Measurements from ENCODE around the gene EXOC7. TPM values are rescaled to one million over a fixed set of nuclear protein-coding genes. Genes with fewer than 3 reads are reported as not detected.

EXOC7 gene
- total RNA-seq, 4 donors from 2014 or later, result 51.7 to 87.3 (median 75.1) TPM

DNA sequence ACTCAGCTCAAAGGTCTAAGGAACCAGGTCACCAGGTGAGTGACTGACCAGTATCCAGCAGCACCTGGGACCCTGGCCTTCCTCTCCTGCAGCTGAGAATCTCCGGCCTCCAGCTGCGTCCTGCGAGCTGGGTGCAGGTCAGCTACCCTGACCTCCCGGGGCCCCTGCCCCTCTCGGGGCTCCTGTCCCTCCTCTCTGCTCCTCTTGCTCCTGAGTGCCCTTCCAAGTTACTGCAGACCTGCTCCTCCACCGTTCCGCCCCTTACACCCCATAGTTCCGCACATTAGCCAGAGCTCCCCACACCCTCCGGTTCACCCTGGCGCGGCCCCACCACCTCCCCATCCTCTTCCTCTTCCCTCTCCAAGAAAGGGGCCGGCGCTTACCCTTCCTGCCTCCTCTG, 26.9 kb upstream of the EXOC7 start:
- no peaks in the 10 kb centered on the region for H3K9me3 ChIP-seq
- DNase-seq (ENCODE audit: low spot score in 2 of 2), result no peak
- WGBS, 2 donors, result 49 to 55% methylated on average over 12 to 13 of the region's 13 CpGs
- H3K27me3 ChIP-seq, result peaks cover 0 to 52% of the 10 kb centered on the region in 2 donors
- no peak overlapping the region for H3K4me3 ChIP-seq
- no peak overlapping the region for H3K27ac ChIP-seq
- H3K4me1 ChIP-seq, result peaks cover 0 to 3% (median 0%) of the 10 kb centered on the region in 4 donors
- H3K36me3 ChIP-seq, result no peaks in the 10 kb centered on the region
- TF ChIP-seq, protein P1, sequence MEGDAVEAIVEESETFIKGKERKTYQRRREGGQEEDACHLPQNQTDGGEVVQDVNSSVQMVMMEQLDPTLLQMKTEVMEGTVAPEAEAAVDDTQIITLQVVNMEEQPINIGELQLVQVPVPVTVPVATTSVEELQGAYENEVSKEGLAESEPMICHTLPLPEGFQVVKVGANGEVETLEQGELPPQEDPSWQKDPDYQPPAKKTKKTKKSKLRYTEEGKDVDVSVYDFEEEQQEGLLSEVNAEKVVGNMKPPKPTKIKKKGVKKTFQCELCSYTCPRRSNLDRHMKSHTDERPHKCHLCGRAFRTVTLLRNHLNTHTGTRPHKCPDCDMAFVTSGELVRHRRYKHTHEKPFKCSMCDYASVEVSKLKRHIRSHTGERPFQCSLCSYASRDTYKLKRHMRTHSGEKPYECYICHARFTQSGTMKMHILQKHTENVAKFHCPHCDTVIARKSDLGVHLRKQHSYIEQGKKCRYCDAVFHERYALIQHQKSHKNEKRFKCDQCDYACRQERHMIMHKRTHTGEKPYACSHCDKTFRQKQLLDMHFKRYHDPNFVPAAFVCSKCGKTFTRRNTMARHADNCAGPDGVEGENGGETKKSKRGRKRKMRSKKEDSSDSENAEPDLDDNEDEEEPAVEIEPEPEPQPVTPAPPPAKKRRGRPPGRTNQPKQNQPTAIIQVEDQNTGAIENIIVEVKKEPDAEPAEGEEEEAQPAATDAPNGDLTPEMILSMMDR (IDR thresholded peaks at IDR 0.05), result no peak
- TF ChIP-seq EP300 (IDR thresholded peaks at IDR 0.05) (no peak), POLR2A (IDR thresholded peaks at IDR 0.05) (no peak)

DNA sequence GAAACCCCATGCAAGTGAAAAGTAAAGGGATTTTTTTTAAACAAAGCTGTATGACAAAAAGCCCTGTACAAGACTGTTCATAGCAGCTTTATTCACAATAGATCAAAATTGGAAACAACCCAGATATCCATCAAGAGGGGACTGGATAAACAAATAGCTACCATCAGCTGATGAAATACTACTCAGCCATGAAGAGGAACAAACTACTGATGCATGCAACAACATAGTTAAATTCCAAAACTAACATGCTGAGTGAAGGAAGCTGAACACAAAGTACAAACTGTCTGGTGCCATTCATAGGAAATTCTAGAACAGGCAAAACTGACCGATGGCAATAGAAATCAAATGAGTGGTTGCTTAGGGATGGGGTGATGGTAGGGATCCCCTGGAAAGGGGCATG, 22.3 kb upstream of the EXOC7 start:
- Histone ChIP-seq H3K4me3 (no peak overlapping the region), H3K36me3 (no peaks in the 10 kb centered on the region), H3K9me3 (no peaks in the 10 kb centered on the region), H3K4me1 (peaks cover 0 to 14% (median 10%) of the 10 kb centered on the region in 4 donors), H3K27me3 (peaks cover 0 to 6% of the 10 kb centered on the region in 2 donors), H3K27ac (no peak overlapping the region)
- no peak for TF ChIP-seq EP300 (IDR thresholded peaks at IDR 0.05)
- TF ChIP-seq, protein P1 (IDR thresholded peaks at IDR 0.05), result no peak
- TF ChIP-seq POLR2A (IDR thresholded peaks at IDR 0.05), result no peak
- 93 to 94% methylated on average over 1 of the region's 1 CpG for WGBS, 2 donors
- no peak for DNase-seq (ENCODE audit: low spot score in 2 of 2)

DNA sequence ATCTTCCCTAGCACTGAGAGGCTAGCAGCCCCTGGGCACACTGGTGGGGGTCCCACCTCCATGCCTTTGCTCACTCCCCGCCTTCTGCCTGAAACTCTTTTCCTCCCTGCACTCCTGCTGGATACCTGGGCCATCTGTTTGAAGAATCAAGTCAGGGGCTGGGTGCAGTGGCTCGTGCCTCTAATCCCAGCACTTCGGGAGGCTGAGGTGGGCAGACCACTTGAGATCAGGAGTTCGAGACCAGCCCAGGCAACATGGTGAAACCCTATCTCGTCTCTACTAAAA, 21.7 kb upstream of the EXOC7 start:
- H3K4me1 ChIP-seq, result peaks cover 0 to 14% (median 10%) of the 10 kb centered on the region in 4 donors
- WGBS, 2 donors, result 87% methylated on average over 5 of the region's 5 CpGs

GRCh38 chr17:76124582-76125390, 21.2 kb upstream of the EXOC7 start:
- no peak overlapping the region for H3K27ac ChIP-seq
- TF ChIP-seq EP300 (IDR thresholded peaks at IDR 0.05) (no peak), POLR2A (IDR thresholded peaks at IDR 0.05) (no peak)
- TF ChIP-seq, protein P1 (IDR thresholded peaks at IDR 0.05), result no peak
- WGBS, 2 donors, result 85 to 87% methylated on average over 21 to 22 of the region's 22 CpGs
- no peaks in the 10 kb centered on the region for H3K9me3 ChIP-seq
- H3K27me3 ChIP-seq, result no peaks in the 10 kb centered on the region
- H3K36me3 ChIP-seq, result no peaks in the 10 kb centered on the region
- peaks cover 0 to 14% (median 10%) of the 10 kb centered on the region in 4 donors for H3K4me1 ChIP-seq
- no peak for DNase-seq (ENCODE audit: low spot score in 2 of 2)
- no peak overlapping the region for H3K4me3 ChIP-seq

More for the DNA sequence above, 21.7 kb upstream of the EXOC7 start:
- no peaks in the 10 kb centered on the region for H3K36me3 ChIP-seq
- H3K4me3 ChIP-seq, result no peak overlapping the region
- TF ChIP-seq POLR2A (IDR thresholded peaks at IDR 0.05), result no peak
- no peak for TF ChIP-seq EP300 (IDR thresholded peaks at IDR 0.05)
- TF ChIP-seq, protein P1 (IDR thresholded peaks at IDR 0.05), result no peak
- peaks cover 0 to under 1% of the 10 kb centered on the region in 2 donors for H3K27me3 ChIP-seq
- no peaks in the 10 kb centered on the region for H3K9me3 ChIP-seq
- no peak for DNase-seq (ENCODE audit: low spot score in 2 of 2)
- no peak overlapping the region for H3K27ac ChIP-seq

GRCh38 chr17:76123749-76124581, 20.4 kb upstream of the EXOC7 start:
- H3K27me3 ChIP-seq, result no peaks in the 10 kb centered on the region
- no peak overlapping the region for H3K4me3 ChIP-seq
- no peaks in the 10 kb centered on the region for H3K36me3 ChIP-seq
- H3K27ac ChIP-seq, result no peak overlapping the region
- TF ChIP-seq, protein P1 (IDR thresholded peaks at IDR 0.05), result no peak
- no peak for TF ChIP-seq EP300 (IDR thresholded peaks at IDR 0.05)
- peaks cover 0 to 14% (median 10%) of the 10 kb centered on the region in 4 donors for H3K4me1 ChIP-seq
- H3K9me3 ChIP-seq, result no peaks in the 10 kb centered on the region
- DNase-seq (ENCODE audit: low spot score in 2 of 2), result no peak
- WGBS, 2 donors, result 62 to 64% methylated on average over 7 to 8 of the region's 9 CpGs

Measured in tibial nerve (tissue), 4 donors.